Stimulated activated CD4-positive, alpha-beta T cell treated with anti-CD3 and anti-CD28 coated beads, TNF-alpha, amount 100 ng/mL, for 1 hour (primary cell): ENCODE results near the gene ERN1.
A peak's percentile ranks its signal among the peaks of the same experiment; 100 is the strongest.
"Not testable (repeated sequence)": the region's sequence is repeated elsewhere in the genome, so short reads cannot be mapped to it uniquely, and the experiment has no call there.

ENCODE experiments used
- DNase-seq, 3 donors: peaks; one replicate each; pipeline ENCODE4 v3.0.0-alpha.2; 2020; ENCODE audit warnings: low read depth in 3 of 3, low spot score in 1 of 3

Gene ERN1

DNA sequence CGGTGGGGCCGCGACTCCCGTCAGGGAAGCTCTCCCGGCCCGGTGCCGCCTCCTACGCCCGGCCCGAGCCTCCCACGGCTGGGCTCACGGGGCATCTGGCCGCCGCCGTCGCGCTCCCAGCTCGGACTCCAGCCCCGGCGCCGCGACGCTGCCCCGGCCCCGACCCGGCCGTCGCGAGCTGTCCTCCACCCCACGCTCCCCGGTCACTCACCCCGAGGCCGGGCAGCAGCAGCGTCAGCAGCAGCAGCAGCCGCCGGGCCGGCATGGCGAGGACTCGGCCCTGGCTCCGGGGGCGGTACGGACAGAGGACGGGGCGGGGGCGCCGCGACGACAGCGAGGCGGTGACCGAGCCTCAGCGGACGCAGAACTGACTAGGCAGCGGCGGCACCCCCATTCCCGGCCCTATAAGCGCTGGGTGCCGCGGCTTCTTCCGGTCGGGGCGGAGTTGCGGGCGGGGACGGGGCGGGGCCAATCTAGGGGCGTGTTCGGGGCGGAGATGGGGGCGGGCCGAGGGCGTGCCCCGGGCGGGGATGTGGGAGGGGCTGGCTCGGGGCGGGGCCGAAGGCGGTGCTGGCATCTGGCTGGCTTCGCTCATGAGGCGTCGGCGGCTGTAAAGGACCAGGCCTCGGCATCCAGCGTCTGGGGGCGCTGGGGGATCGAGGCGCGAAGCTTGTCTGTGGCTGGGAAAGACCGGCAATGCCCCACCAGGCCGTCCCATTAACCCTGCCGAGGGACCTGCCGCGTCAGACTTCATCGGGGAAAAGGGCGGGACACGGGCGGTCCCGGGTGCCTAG, at the start of gene ERN1:
Gene ERN1 (minus strand): TSS at position 380 of the 794 bp plus-strand sequence. CDS start 115 bp downstream, at position 265.
- DNase-seq: peak; percentile 83 to 90 (median 89)

DNA sequence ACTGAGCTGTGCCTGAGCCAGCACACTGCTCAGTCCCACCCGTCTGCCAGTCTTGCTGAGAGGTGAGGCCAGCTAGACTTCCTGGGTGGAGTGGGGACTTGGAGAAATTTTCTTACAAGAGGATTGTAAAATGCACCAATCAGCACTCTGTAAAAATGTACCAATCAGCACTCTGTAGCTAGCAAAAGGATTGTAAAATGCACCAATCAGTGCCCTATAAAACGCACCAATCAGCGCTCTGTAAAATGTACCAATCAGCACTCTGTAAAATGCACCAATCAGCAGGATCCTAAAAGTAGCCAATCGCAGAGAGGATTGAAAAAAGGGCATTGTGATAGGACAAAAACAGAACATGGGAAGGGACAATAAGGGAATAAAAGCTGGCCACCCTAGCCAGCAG, 49.1 kb upstream of the ERN1 start:
- DNase-seq: not testable (repeated sequence)

DNA sequence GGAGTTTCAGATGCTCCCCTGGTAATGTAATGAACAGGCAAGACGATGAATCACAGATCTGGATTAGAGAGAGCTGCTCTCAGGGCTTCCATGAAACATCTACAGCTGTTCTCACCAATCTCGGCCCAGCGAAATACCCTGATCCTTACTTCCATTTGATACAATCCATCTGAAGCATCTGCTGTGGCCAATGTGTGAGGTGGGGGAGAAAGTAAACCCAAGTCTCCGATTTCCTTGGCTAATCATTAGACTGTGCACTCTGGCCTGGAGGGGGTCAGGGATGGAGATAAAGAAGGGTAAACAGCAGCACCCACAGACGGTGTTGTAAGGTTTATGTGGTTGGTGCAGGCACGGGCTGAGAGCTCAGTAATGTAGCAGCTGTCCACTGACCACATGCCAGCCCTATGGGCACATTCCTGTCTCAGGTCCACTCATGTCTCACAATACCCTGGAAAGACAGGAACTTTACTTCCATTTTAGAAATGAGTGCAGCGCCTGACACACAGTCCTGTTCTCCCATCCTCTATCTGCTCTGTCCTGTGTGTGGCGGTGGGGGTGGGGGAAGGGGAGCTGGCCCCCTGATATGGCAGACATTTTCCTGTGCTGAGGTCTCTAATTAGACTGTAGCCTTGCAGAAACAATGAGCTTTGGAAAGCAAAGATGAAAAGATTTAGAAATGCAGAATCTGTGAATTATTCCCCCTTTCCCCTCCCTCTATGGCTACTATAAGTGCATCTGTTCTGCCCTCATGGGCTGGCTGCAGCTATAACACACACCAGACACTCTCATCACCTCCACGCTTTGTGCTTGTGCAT, 48.3 kb upstream of the ERN1 start:
- DNase-seq: no peak

DNA sequence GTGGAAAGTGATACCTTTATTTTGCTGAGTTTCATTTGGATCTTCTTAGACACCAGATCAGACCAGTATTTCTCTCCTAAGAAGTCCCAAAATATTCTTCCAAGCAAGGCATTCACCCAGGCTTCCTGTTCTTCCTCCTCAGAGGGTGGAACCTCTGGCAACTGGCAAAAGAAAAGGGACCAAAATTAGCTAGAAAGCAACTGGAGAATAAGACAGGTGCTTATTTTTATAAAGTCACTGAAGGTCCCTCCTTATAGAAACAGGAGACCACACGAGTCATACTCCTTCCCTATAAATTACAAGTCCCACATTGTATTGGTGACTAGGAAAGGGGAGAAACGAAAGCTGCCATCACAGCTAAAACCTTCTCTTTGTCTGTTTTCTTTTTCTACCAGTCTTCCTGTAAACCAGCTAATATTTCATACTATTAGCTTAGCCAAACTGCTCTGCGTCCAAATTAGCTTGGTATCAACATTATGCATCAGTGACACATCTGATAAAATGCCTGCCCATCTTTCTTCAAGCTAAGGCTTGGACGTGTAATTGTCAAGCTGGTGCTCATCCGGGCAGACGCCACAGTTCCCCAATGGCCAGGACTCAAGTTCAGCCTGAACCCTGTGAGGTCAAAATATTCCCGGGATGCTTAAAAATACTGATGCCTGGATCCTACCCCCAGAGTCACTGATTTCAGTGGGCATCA, 47.5 kb upstream of the ERN1 start:
- no peak for DNase-seq

DNA sequence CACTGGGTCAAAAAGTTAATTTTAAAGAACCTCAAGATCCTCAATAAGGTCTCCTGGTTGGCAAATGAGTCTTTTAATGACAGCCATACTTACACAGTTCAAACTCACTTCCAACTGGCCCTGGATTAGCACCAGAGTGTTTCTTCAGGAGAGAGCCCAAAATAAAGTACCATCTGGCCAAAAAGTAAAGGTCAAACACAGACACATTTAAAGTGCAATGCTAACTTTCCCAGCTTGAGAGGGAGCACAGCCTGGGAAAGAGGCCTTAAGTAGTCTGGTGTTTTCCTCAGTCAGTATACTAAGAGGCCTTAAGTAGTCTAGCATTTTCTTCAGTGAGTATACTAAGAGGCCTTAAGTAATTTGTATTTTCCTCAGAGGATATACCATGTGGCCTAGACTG, 46.6 kb upstream of the ERN1 start:
- DNase-seq: no peak

DNA sequence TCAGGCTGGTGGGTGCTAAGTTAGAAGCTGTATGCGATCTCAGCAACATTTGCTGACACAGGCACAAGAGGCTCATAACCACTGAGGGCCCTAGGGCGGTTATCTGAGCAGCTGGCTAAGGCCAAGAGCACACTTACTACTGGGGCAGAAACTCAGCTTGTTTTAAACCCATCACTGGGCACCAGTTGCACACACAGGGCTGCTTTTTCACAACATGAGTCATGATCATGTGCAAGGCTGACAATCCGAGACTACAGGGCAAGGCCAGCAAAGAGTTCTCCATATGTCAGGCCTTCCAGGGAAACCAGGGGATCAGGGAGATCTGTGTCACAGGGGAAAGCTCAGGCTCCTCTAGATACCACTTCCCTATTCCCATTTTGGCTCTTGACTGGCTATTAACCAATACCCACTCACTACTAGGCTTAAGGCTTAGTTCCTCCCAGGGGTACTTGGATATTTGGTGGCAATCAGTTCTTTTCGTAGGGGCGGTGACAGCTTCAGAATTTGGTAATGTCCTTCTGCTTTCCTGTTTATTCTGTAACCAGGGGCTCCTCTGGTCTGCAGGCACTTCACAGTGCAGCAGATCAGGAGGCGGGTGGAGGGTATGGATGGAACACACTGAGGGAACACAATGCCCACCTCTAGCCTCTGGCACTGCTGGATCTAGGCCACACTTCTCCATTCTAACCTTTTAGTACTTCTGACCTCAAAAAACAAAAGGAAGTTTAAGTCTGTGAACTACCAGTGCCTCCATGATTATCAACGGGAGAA, 44.9 kb upstream of the ERN1 start:
- no peak for DNase-seq

DNA sequence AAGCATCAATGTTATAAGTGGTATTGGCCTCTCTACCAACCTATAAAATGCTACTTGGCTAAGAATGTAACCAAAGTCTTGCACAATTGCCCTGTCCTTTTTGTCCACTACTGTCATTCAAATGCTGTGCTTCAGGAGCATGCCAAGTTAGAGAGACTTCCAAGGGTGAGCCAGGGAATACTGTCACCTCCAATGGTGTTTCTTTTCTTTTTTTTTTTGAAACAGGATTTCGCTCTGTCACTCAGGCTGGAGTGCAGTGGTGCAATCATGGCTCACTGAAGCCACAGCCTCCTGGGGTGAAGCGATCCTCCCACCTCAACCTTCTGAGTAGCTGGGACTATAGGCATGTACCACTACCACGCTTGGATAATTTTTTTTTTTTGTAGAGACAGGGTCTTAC, 43.7 kb upstream of the ERN1 start:
- DNase-seq: no peak

DNA sequence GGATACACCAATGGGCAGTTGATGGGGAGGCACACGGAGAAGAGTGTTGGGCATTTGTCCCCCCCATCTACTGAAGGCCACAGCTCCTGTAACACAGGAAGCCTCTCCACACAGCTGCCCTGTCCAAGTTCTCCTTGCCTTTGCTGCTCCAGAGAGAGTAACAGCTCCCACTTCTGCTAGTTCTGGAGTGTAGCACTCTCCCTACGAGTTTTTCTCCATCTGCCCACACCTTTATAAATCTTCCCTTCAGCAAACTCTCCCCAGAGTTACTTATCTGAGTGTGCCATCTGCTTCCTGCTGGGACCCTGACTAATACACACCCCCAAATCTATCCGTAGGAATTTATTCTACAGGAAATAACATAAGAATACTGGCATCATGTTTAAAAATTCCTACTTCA, 42.6 kb upstream of the ERN1 start:
- no peak for DNase-seq

DNA sequence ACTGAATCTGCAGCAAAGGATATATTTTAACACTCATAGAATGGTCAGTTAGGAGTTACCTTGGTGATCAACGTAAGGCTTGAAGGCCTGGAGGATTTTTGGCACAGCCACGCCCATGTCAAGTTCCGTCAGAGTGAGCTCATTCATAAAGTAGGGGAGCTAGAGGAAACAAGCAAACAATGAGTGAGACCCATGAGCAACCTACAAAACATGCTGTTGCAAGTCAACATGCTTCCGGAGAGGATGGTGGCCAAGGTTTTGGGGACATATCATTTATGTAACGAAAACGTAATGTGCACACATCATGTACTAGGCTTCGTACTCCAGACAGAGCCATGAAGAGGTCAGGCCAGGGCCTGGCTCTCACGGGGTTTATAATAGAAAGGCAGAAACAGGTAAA, 41.1 kb upstream of the ERN1 start:
- no peak for DNase-seq

DNA sequence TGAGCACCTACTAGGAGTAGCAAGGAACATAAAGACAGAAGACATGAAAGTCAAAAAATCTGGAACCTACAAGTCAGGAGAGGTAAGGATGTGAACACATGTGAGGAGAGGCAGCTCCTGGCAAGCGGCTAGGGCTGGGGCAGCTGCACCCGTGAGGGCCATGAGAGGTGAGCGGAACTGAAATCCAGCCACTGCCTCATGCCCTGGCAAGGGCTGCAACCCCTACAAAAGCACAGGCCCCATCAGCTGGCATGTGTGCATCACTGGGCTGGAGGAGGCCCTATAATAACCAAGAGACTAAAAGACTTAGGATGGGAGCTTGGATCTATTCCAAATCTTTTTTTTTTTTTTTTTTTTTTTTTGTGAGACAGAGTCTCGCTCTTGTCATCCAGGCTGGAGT, 40.3 kb upstream of the ERN1 start:
- no peak for DNase-seq

DNA sequence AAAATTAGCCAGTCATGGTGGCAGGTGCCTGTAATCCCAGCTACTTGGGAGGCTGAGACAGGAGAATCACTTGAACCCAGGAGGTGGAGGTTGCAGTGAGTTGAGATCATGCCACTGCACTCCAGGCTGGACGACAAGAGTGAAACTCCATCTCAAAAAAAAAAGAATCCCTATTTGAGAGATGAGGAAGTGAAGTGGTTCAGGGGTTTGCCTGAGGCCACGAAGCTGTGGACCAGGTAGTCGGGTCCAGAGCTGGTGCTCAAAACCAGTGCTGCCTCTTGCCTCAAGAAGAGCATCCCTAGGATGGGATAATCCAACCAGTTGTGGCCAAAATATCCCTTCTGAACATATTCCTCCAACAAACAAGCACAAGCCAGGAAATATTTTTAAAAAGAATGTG, 37.7 kb upstream of the ERN1 start:
- not testable (repeated sequence) for DNase-seq

DNA sequence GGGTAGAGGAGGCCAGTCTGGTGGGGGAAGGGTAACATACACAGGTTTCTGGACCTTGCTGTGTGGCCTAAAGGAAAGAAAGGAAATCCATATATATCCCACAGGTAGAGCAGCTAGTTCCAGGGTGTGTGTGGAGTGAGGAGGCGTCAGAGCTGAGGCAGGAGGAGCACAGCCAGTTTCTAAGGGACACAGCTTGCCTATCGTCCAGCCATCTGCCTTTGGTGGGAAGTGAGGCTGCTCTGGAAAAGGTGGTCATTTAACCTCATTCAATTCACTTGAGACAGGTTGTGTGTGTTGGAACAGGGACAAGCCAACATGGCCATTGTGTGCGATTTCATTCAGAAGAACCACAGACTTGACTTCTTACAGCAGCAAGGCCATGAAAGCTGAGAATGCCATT, 36.9 kb upstream of the ERN1 start:
- DNase-seq: no peak

DNA sequence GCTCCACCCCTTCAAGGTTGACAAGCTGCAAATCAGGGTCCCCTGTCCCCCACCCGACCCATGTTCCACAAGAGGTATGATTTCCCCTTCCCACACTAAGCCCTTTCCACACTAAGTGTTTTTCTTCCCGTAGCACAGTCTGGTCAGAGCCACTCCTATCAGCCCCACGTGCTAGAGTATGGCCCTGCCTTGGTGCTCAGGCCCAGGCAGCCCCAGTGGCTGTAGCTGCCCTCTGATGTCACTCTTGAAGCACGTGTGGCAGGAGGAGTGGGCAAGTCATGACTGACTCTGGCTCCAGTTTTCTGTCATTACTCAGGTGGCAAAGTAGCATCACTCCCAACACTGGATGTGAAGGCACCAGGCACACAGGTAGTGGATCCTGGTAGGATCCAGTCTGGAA, 35.4 kb upstream of the ERN1 start:
- DNase-seq: no peak

DNA sequence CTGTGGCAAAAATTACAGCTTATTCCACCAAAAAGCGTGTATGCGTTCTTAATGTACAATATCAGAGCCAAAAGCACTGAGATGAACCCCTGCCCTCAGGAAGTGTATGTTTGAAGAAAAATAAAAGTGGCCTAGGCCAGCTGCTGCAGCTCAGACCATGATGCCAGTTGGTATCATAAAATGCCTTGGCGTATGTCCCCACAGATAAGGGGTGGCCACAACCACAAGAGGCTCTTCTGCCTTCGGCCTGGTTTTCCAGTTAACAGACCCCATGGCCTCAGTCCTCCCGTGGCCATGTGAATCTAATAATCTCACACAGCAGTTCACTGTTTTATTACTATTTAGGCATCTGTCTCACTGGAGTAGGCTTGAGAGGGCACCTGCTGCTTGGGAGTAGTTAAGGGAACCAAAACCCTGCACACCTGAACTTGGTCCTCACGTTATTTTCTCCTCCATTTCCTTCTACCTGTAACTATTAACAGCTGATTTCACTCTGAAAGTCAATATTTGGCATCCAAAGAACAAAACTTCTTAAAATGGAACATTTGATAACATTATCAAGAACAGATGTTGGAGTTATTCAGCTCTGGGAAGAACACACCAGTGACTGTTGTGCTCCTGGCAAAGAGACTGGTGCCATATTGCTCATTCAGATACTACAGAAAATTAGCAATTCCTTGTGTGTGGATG, 34.8 kb upstream of the ERN1 start:
- no peak for DNase-seq

DNA sequence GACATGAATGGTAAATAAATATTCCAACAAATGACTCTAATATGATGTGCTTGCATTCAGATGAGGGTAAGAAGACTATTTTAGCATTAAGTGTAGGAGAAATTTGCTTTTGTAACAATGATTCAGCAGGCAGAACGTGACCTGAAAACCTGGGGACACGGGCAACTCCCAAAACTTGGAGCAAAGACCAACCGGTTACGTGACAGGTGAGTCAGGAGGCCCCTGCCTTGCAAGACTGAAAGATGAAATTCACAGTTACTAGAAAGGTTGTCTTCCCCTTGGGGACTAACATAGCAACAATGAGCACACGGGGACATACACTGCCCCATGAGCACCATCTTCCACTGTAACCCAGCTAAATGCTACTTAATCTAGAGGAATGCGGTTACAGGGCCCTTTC, 33.5 kb upstream of the ERN1 start:
- DNase-seq: no peak

DNA sequence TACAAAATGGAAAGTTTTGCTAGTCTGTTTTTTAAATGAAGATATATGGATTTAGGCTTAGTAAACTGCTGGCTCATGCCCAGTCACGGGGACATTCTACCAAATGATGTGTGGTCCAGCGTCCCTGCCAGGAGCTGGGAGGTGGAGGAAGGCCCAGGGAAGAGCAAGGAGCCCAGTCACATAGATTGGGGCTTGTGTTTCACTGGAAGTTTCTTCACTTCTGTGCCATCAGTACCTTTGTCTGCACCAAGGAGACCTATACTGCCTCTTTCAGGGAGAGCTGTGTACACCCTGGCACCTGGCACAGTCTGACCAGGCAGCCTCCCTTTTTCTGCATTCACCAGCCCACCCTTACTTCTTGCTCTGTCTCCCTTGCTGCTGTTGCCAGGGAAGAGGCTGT, 32.6 kb upstream of the ERN1 start:
- DNase-seq: no peak

DNA sequence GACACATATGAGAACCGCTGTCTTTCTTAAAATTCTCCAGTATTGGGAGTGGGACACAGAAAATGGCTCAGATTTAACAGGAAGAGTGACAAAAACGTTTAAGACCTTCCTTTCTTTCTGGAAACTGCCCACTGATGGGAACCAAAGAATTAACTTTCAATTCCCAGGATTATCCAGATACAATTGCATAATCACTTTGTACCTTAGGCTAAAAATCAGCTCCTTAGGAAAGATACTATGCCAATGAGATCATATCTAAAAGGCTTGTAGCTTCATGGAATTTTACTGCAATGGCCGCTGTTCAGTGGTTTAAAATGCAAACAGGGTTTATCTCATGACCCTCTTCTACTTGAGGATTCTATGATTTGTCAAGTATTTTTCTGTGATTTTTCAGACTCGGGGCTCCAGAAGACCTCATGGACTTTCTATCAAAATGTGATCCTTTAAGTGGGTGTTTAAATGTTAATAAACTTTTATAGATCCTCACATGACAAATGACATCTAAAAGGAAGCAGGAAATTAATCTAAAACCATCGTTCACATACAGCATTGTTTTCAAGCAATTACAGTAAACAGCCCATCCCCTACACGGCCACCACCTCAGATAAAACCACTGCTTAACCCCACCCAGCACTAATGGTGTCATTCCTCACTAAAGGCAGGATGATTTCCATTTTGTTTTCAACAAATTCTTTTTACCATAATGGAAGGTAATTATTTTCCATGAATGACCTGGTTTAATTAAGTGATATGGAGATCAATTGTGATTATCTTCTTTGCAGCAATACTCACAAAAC, 31.6 kb upstream of the ERN1 start:
- no peak for DNase-seq

DNA sequence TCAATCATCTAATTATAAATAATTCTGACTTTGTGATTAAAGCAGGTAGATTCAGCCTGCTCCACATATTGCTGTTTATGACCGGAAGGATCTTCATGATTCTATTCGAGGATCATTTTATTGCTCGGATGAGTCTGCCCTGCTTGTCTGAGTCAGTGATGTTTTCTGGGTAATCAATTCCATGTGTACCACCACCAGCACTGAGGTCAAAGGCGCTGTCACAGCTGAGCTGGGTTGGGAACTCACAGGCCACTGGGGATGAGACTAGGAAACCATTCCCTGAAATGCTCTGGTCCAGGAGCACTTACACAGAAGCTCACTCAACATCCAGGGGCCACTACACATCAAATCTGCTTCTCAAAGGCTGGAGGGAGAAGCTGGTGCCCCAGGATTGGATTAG, 30.4 kb upstream of the ERN1 start:
- DNase-seq: no peak

DNA sequence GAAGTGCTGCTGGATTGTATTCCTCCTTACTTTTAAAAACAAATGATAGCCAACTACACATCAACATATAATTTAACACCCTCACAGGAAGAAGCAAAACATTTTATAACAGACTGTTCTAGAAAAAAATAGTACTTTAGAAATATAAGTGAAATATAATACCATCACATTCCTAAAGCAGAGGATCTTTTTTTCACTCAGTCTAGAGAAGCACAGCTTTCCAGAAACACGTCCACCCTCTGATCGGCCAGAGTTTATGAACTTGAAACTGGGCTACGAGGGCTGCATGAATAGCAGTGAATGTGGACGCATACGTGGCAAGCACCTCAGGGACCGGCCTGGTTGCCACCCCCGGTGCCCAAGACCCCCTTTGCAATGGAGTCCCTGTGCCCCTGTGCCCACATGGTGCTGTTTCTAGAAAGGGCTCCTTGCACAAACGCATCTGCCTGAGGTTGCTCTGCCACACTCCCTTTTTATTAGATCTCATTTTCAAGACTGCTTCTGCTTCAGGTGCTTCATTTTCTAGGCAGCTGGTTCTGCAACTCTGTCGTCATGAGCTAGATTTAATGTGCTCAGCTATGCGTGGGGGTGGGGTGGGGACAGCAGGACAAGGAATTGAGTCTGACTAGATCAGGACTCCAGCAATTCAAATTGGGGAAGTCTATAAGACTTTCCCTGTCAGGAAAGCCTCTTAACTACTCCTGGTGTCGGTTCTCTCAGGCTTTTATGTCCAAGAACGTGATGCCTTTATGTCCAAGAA, 29.1 kb upstream of the ERN1 start:
- DNase-seq: no peak
